ENCODE data around the gene HDLBP.

Gene HDLBP

GRCh38 chr2:241308267-241308666 lies 7.2 kb downstream of the HDLBP start:
- H3K4me3 ChIP-seq (ENCODE audit: low read depth, low read length) = no peak overlapping the region
- peak; percentile 55 for DNase-seq (ENCODE audit: low read depth)
- in situ Hi-C loops (cut with HindIII; ENCODE audit: low sequenced_read_pairs) = no loop called here
- TF ChIP-seq, protein P1, sequence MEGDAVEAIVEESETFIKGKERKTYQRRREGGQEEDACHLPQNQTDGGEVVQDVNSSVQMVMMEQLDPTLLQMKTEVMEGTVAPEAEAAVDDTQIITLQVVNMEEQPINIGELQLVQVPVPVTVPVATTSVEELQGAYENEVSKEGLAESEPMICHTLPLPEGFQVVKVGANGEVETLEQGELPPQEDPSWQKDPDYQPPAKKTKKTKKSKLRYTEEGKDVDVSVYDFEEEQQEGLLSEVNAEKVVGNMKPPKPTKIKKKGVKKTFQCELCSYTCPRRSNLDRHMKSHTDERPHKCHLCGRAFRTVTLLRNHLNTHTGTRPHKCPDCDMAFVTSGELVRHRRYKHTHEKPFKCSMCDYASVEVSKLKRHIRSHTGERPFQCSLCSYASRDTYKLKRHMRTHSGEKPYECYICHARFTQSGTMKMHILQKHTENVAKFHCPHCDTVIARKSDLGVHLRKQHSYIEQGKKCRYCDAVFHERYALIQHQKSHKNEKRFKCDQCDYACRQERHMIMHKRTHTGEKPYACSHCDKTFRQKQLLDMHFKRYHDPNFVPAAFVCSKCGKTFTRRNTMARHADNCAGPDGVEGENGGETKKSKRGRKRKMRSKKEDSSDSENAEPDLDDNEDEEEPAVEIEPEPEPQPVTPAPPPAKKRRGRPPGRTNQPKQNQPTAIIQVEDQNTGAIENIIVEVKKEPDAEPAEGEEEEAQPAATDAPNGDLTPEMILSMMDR (IDR thresholded peaks at IDR 0.05; ENCODE audit: low read depth, low read length, missing control alignments) = no peak

GRCh38 chr2:241307055-241307454 lies 8.4 kb downstream of the HDLBP start:
- H3K4me3 ChIP-seq (ENCODE audit: low read depth, low read length) = no peak overlapping the region
- TF ChIP-seq, protein P1 (IDR thresholded peaks at IDR 0.05; ENCODE audit: low read depth, low read length, missing control alignments) = no peak
- in situ Hi-C loops (cut with HindIII; ENCODE audit: low sequenced_read_pairs) = no loop called here
- no peak for DNase-seq (ENCODE audit: low read depth)

DNA sequence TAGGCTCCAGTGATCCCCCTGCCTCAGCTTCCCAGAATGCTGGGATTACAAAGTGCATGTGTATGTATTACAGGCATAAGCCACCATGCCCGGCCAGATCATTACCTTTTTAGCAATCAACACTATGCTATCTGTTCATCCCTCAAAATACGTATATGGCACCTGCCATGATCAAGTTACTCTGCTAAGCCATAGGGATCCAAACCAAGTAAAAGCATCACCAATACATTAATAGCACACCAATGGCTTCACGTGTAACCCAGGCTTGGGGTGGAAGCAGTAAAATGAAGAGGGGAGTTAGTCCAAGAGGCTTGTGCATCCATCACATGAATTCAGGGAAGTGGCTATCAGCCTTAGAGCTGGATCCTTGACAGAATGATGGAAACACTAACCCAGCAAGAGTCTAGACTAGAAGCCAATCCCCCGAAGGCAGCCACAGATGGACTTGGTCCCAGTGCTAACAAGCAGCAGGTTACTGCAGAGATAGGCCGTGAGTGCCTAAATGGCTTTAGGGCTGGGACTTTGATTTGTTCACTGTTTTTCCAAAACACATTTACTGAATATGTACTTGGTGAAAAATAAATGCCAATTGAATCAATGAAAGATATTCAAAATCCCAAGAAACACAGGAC lies 11.3 kb downstream of the HDLBP start:
- in situ Hi-C loops (cut with HindIII; ENCODE audit: low sequenced_read_pairs) = no loop called here
- no peak for DNase-seq (ENCODE audit: low read depth)
- TF ChIP-seq, protein P1 (IDR thresholded peaks at IDR 0.05; ENCODE audit: low read depth, low read length, missing control alignments) = no peak
- no peak overlapping the region for H3K4me3 ChIP-seq (ENCODE audit: low read depth, low read length)

DNA sequence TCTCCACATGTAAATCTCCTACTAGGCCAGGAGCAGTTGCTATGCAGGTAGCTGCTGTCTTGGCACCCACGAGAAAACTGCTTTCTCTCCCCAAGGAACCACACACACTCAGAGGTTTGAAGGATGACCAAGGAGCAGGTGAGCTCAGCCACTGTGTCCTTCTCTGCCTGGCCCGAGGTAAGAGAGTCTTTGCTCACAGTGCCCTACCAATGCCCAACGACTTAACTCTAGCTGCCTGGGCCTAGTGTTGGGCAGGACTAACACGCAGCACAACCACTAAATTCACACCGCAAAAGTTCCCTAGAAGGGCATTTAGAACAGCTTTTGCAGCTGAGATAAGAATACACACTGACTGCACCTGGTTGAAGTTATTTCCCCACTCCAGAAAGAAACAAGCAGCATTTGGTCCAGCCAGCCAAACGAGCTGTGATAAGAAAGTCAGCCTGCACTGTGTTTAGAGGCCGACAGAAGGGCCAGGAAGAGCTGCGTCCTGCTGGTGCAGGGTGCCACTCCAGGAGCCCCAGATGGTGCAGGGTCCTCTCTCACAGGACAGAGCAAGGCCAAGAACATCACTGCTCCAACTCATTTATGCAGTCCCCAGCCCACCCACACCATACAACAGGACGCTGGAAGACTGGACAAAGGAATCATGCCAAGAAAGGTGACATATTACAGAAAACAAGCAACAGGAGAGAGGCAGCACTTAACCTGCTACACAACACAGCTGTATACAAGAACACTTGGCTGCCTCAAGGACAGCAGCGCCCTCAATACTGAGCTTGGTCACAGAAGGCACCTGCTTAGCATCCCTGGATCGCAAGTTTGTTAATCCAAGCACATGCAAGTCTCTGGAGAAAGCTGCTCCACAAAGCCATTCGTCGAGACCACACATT lies 12.5 kb downstream of the HDLBP start:
- in situ Hi-C loops (cut with HindIII; ENCODE audit: low sequenced_read_pairs) = no loop called here
- no peak overlapping the region for H3K4me3 ChIP-seq (ENCODE audit: low read depth, low read length)
- TF ChIP-seq, protein P1 (IDR thresholded peaks at IDR 0.05; ENCODE audit: low read depth, low read length, missing control alignments) = no peak
- no peak for DNase-seq (ENCODE audit: low read depth)

DNA sequence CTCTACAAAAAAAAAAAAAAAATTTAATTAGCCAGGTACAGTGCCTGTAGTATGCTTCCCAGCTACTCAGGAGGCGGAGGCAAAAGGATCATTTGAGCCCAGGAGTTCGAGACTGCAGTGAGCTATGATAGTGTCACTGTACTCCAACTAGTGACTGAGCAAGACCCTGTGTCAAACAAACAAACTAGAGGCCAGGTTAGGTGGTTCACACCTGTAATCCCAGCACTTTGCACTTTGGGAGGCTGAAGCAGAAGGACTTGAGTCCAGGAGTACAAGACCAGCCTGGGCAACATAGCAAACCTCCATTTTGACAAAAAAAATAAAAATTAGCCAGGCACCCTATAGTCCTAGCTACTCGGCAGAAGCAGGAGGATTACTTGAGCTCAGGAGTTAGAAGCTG lies 13.4 kb downstream of the HDLBP start:
- in situ Hi-C loops (cut with HindIII; ENCODE audit: low sequenced_read_pairs) = no loop called here
- H3K4me3 ChIP-seq (ENCODE audit: low read depth, low read length) = no peak overlapping the region
- no peak for DNase-seq (ENCODE audit: low read depth)
- TF ChIP-seq, protein P1 (IDR thresholded peaks at IDR 0.05; ENCODE audit: low read depth, low read length, missing control alignments) = no peak

DNA sequence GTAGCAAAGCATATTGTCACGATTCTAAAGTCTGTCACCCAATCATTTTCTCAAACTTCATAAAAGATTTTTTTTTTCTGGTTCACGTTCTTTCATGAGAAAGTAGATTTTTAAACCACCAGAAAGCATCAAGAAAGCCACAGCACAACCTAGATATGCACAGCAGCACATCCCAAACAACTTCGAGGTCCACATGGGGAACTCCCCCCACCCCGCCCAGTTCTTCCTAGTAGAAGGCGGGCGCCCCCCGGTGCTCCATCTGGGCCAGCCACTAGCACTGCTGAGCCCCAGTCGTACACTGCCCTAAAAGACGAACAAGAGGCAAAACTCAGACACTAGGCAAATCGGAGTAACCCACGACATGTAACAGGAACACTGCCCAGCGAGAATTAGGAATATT lies 15.5 kb downstream of the HDLBP start:
- DNase-seq (ENCODE audit: low read depth) = no peak
- TF ChIP-seq, protein P1 (IDR thresholded peaks at IDR 0.05; ENCODE audit: low read depth, low read length, missing control alignments) = no peak
- in situ Hi-C loops (cut with HindIII; ENCODE audit: low sequenced_read_pairs) = no loop called here

More for the DNA sequence above, 15.5 kb downstream of the HDLBP start:
- no peak overlapping the region for H3K4me3 ChIP-seq (ENCODE audit: low read depth, low read length)
